Body of pancreas (tissue), 4 donors: Measurements from ENCODE around the gene PTGS1. TPM values are rescaled to one million over a fixed set of nuclear protein-coding genes. Genes with fewer than 3 reads are reported as not detected.

Source experiments
- ATAC-seq: fragments of 150-250 bp; one replicate; pipeline ENCODE4 v1.9.1; 2016
- DNase-seq, 4 donors: peaks; one replicate each; pipeline ENCODE4 v3.0.0-alpha.2; 2019
- H3K27ac ChIP-seq, 4 donors: fragments of 200-600 bp; sonication (generic); 1 replicate in 3 of 4; 2 replicates in 1 of 4; pipeline versions ENCODE4 v1.5.1 to v1.6.1; 2016 to 2019; ENCODE audit warnings: mild to moderate bottlenecking in 1 of 4, mixed read lengths in 1 of 4, moderate library complexity in 1 of 4
- H3K27me3 ChIP-seq, 2 donors: fragments of 200-600 bp; sonication (generic); one replicate each; pipeline ENCODE4 v1.6.0; 2016; ENCODE audit warnings: mild to moderate bottlenecking in 1 of 2
- H3K36me3 ChIP-seq, 2 donors: fragments of 200-600 bp; sonication (generic); replicated peaks in 1 of 2; 2 replicates each; pipeline ENCODE4 v1.5.1; 2016; ENCODE audit warnings: low read depth in 2 of 2; ENCODE audit not compliant: insufficient read depth in 1 of 2
- H3K4me1 ChIP-seq: fragments of 200-600 bp; sonication (generic); one replicate; pipeline ENCODE4 v1.6.0; 2016
- H3K4me3 ChIP-seq, 2 donors: fragments of 200-600 bp; sonication (generic); 1 replicate in 1 of 2; 2 replicates in 1 of 2; pipeline ENCODE4 v1.5.1; 2016 to 2019
- H3K9me3 ChIP-seq, 3 donors: fragments of 200-600 bp; sonication (generic); 1 replicate in 2 of 3; 2 replicates in 1 of 3; pipeline ENCODE4 v1.5.1; 2016
- CTCF ChIP-seq, 7 experiments: fragments of 450-650 bp in 4 of 7; fragments of 200-600 bp in 3 of 7; sonication (generic) in 3 of 7; IDR thresholded peaks; one replicate each; pipeline ENCODE4 v1.5.1; 2016 to 2019; ENCODE audit warnings: antibody characterized with exemption in 7 of 7
- POLR2A ChIP-seq, 3 donors: fragments of 450-650 bp; IDR thresholded peaks; one replicate each; pipeline ENCODE4 v1.6.1; 2016; ENCODE audit warnings: antibody characterized with exemption in 3 of 3, mild to moderate bottlenecking in 2 of 3
- WGBS, 2 donors: methylation state at CpG; one replicate each; pipeline ENCODE4 v1.1.5; 2017; 5-methylcytosine and 5-hydroxymethylcytosine counted together
- intact Hi-C: fragments of 100-400 bp; cut with DNase I; formaldehyde crosslinking; loops from one replicate; pipeline ENCODE4 v1.15.1; 2023
- total RNA-seq, 2 donors: library from RNA; depleted of rRNA; stranded (reverse); fragments of >200 nt; gene quantifications; one replicate each; pipeline ENCODE4 v1.1.0, GENCODE V29; 2016

PTGS1 gene
- total RNA-seq, 2 donors from 2014 or later = 2.1 to 3.0 TPM

GRCh38 chr9:122387536-122387935, 16.7 kb downstream of the PTGS1 start:
- ATAC-seq (no peak), DNase-seq (no peak)
- no peaks in the 10 kb centered on the region for H3K9me3 ChIP-seq
- intact Hi-C loops = no loop called here
- H3K27me3 ChIP-seq = no peaks in the 10 kb centered on the region
- no peaks in the 10 kb centered on the region for H3K4me1 ChIP-seq
- H3K4me3 ChIP-seq = no peak overlapping the region
- TF ChIP-seq CTCF (IDR thresholded peaks at IDR 0.05) (no peak), POLR2A (IDR thresholded peaks at IDR 0.05) (no peak)
- 81 to 83% methylated on average over 3 of the region's 3 CpGs for WGBS, 2 donors
- H3K27ac ChIP-seq = no peak overlapping the region
- no peaks in the 10 kb centered on the region for H3K36me3 ChIP-seq

- Histone ChIP-seq H3K4me3 (no peak overlapping the region), H3K27me3 (no peaks in the 10 kb centered on the region), H3K9me3 (no peaks in the 10 kb centered on the region), H3K27ac (no peak overlapping the region), H3K4me1 (no peaks in the 10 kb centered on the region), H3K36me3 (no peaks in the 10 kb centered on the region)
- WGBS, 2 donors = 77 to 91% methylated on average over 5 of the region's 5 CpGs
- TF ChIP-seq CTCF (IDR thresholded peaks at IDR 0.05) = no peak
- no peak for TF ChIP-seq POLR2A (IDR thresholded peaks at IDR 0.05)
- DNase-seq (no peak), ATAC-seq (no peak)
- intact Hi-C loops = no loop called here
These were observed 18.4 kb downstream of the PTGS1 start for GRCh38 chr9:122389195-122389594.

GRCh38 chr9:122389799-122390481, 19.1 kb downstream of the PTGS1 start:
- H3K4me1 ChIP-seq = no peaks in the 10 kb centered on the region
- H3K4me3 ChIP-seq = no peak overlapping the region
- H3K27me3 ChIP-seq = no peaks in the 10 kb centered on the region
- H3K27ac ChIP-seq = no peak overlapping the region
- DNase-seq = no peak
- no peaks in the 10 kb centered on the region for H3K36me3 ChIP-seq
- intact Hi-C loops = no loop called here
- ATAC-seq = no peak
- H3K9me3 ChIP-seq = no peaks in the 10 kb centered on the region
- TF ChIP-seq CTCF (IDR thresholded peaks at IDR 0.05) (no peak), POLR2A (IDR thresholded peaks at IDR 0.05) (no peak)
- WGBS, 2 donors = 30 to 48% methylated on average over 5 to 11 of the region's 11 CpGs

GRCh38 chr9:122392284-122392683, 21.5 kb downstream of the PTGS1 start:
- Histone ChIP-seq H3K27ac (no peak overlapping the region), H3K27me3 (no peaks in the 10 kb centered on the region), H3K4me3 (no peak overlapping the region), H3K36me3 (no peaks in the 10 kb centered on the region), H3K9me3 (no peaks in the 10 kb centered on the region), H3K4me1 (no peaks in the 10 kb centered on the region)
- intact Hi-C loops = no loop called here
- ATAC-seq = no peak
- TF ChIP-seq CTCF (IDR thresholded peaks at IDR 0.05) (no peak), POLR2A (IDR thresholded peaks at IDR 0.05) (no peak)
- no peak for DNase-seq
- WGBS, 2 donors = 75 to 89% methylated on average over 8 of the region's 9 CpGs

GRCh38 chr9:122392714-122393113, 21.9 kb downstream of the PTGS1 start:
- no peak for DNase-seq
- H3K27ac ChIP-seq = no peak overlapping the region
- ATAC-seq = no peak
- H3K36me3 ChIP-seq = no peaks in the 10 kb centered on the region
- WGBS, 2 donors = 57 to 72% methylated on average over 2 of the region's 2 CpGs
- no peaks in the 10 kb centered on the region for H3K27me3 ChIP-seq
- no peak for TF ChIP-seq POLR2A (IDR thresholded peaks at IDR 0.05)
- no peak for TF ChIP-seq CTCF (IDR thresholded peaks at IDR 0.05)
- no peaks in the 10 kb centered on the region for H3K9me3 ChIP-seq
- no peak overlapping the region for H3K4me3 ChIP-seq
- intact Hi-C loops = no loop called here
- no peaks in the 10 kb centered on the region for H3K4me1 ChIP-seq
